AG04450 (cell line): ENCODE measurements around the gene PRKD3. TPM values are rescaled to one million over a fixed set of nuclear protein-coding genes. Genes with fewer than 3 reads are reported as not detected.

ENCODE experiments used
- CTCF ChIA-PET: fragments of 300-600, 350-600 bp; formaldehyde crosslinking; extraction: SDS; loops from one replicate; lab custom pipeline; 2022; ENCODE audit warnings: antibody characterized with exemption, inconsistent platforms; lab: Charles Lee
- POLR2A ChIA-PET: fragments of 350-600 bp; formaldehyde crosslinking; extraction: SDS; loops from one replicate; lab custom pipeline; 2021; ENCODE audit warnings: antibody characterized with exemption, inconsistent platforms; lab: Yijun Ruan, JAX
- DNase-seq: peaks from one replicate; pipeline ENCODE4 v3.0.0-alpha.2; 2011; ENCODE audit warnings: low read depth, low spot score
- H3K27ac ChIP-seq: one replicate; pipeline ENCODE4 v1.5.1; 2012; ENCODE audit warnings: low read depth, low read length, control low read depth
- H3K27me3 ChIP-seq: one replicate; pipeline ENCODE4 v1.6.0; 2012; ENCODE audit warnings: low read length; ENCODE audit not compliant: control insufficient read depth, insufficient read depth
- H3K4me3 ChIP-seq: 2 replicates; pipeline ENCODE4 v1.5.1; 2011; ENCODE audit warnings: mild to moderate bottlenecking, low read depth, low read length, control low read depth
- H3K9me3 ChIP-seq: 2 replicates; pipeline ENCODE4 v1.5.1; 2012; ENCODE audit warnings: low read length; ENCODE audit not compliant: control insufficient read depth, insufficient read depth
- CTCF ChIP-seq: IDR thresholded peaks from 2 replicates; pipeline ENCODE4 v1.5.1; 2011; ENCODE audit warnings: low read depth, low read length, control low read depth, inconsistent platforms
- polyA minus RNA-seq: library from RNA; depleted of rRNA, polyadenylated mRNA; stranded (reverse); fragments of >200 nt; gene quantifications from 2 replicates; pipeline ENCODE4 v1.2.3, GENCODE V29; 2011; rRNA and poly(A)+ RNA removed
- polyA plus RNA-seq: library from polyadenylated mRNA; depleted of rRNA; stranded (reverse); fragments of >200 nt; gene quantifications from 2 replicates; pipeline ENCODE4 v1.2.3, GENCODE V29; 2011; rRNA removed

PRKD3 gene
- 37.2 and 49.5 TPM in 2 replicates for polyA plus RNA-seq
- 43.2 and 50.7 TPM in 2 replicates for polyA minus RNA-seq

GRCh38 chr2:37324786-37325624, at the start of gene PRKD3:
Gene PRKD3 (minus strand): TSS chr2:37324833. CDS start chr2:37316524, 8,309 bp downstream.
- TF ChIP-seq CTCF: no peak
- ChIA-PET POLR2A (interaction anchor here (0.7 to 1.0 kb wide), 2 partner anchors 42 to 180 kb away, joined by 3 to 4 read pairs; no protein-coding TSS in a partner anchor), CTCF (interaction anchor here (1.5 kb wide), 1 partner anchor 552 kb away, joined by 5 read pairs; no protein-coding TSS in a partner anchor)
- H3K27me3 ChIP-seq: no peaks in the 10 kb centered on the region
- peak within 1 kb of the TSS; percentile 79 for H3K4me3 ChIP-seq
- peak within 1 kb of the TSS; percentile 43 for H3K27ac ChIP-seq
- no peak for DNase-seq
- no peaks in the 10 kb centered on the region; the same call in 1 of the 2 replicates for H3K9me3 ChIP-seq

- TF ChIP-seq CTCF: no peak
- POLR2A ChIA-PET: no interaction called here
- H3K27me3 ChIP-seq: no peaks in the 10 kb centered on the region
- H3K9me3 ChIP-seq: no peaks in the 10 kb centered on the region
- DNase-seq: no peak
- no peak overlapping the region for H3K4me3 ChIP-seq
- CTCF ChIA-PET: no interaction called here
- H3K27ac ChIP-seq: no peak overlapping the region
Observed at GRCh38 chr2:37372000-37372399, 47.4 kb upstream of the PRKD3 start.

- no peak for TF ChIP-seq CTCF
- POLR2A ChIA-PET: no interaction called here
- Histone ChIP-seq H3K27ac (no peak overlapping the region), H3K9me3 (no peaks in the 10 kb centered on the region), H3K27me3 (no peaks in the 10 kb centered on the region), H3K4me3 (no peak overlapping the region)
- DNase-seq: no peak
- CTCF ChIA-PET: no interaction called here
Observed at GRCh38 chr2:37370666-37371065, 46.0 kb upstream of the PRKD3 start.

GRCh38 chr2:37367984-37368383, 43.4 kb upstream of the PRKD3 start:
- ChIA-PET CTCF (no interaction called here), POLR2A (interaction anchor here (0.8 kb wide), 1 partner anchor 9 kb away, joined by 6 read pairs; no protein-coding TSS in a partner anchor)
- H3K9me3 ChIP-seq: no peaks in the 10 kb centered on the region
- no peak for TF ChIP-seq CTCF
- peaks cover 4% of the 10 kb centered on the region for H3K27me3 ChIP-seq
- no peak overlapping the region for H3K4me3 ChIP-seq
- H3K27ac ChIP-seq: no peak overlapping the region
- no peak for DNase-seq

GRCh38 chr2:37367310-37367709, 42.7 kb upstream of the PRKD3 start:
- Histone ChIP-seq H3K27ac (no peak overlapping the region), H3K4me3 (no peak overlapping the region), H3K9me3 (no peaks in the 10 kb centered on the region), H3K27me3 (peaks cover 4% of the 10 kb centered on the region)
- TF ChIP-seq CTCF: no peak
- DNase-seq: no peak
- ChIA-PET CTCF (no interaction called here), POLR2A (interaction anchor here (0.8 kb wide), 1 partner anchor 10 kb away, joined by 6 read pairs; no protein-coding TSS in a partner anchor)
